Activated CD4-positive, alpha-beta T cell treated with anti-CD3 and anti-CD28 coated beads, Interleukin-2, amount 50 U/mL, for 1 hour (primary cell): ENCODE data around the gene MAS1L.
"Not testable (repeated sequence)": the region's sequence is repeated elsewhere in the genome, so short reads cannot be mapped to it uniquely, and the experiment has no call there.

Experiments
- DNase-seq: peaks from one replicate; pipeline ENCODE4 v3.0.0-alpha.2; 2020

The MAS1L gene

DNA sequence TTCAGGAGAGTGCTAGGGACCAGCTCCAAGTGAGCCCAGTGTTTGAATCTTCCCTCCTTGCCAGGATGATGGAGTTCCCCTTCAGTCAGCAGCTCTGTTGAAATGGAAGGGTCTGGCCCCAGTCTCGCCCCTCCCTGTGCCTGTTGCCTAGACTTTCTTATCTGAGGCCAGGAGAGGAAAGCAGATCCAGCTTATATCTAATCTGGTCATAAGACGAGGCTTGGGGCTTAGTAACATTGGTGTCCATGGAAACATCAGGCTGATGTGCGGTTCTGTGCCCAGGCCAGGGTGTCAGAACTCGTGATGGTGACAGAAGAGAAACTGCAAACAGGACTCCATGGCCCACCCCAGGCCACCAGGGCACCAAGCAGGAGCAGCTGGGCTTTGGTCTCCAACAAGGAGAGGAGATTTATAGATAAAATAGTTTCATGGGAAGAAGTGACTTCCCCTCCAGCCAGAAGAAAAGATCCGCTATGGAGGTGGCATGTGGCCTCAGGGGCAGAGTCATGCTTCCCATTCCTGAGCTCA is 9.8 kb downstream of the MAS1L start:
- DNase-seq: no peak

DNA sequence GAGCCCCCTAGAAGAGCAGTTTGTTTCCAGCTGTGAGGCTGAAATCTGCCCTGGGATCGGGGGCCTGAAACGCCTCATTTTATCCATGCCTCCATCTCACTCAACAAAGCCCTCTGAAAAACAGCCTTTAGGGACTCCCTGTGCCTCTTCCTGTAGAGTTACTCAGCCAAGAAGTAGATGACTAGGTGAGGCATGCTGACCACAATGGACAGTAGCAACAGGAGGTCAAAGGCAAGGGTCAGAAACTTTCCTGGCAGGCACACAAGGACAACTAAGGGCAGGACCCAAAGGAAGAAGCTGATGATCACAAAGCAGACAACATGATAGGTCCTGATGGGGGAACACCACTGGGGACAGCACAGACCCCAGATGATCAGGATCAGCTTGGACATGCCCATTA is 12.8 kb downstream of the MAS1L start:
- no peak for DNase-seq

DNA sequence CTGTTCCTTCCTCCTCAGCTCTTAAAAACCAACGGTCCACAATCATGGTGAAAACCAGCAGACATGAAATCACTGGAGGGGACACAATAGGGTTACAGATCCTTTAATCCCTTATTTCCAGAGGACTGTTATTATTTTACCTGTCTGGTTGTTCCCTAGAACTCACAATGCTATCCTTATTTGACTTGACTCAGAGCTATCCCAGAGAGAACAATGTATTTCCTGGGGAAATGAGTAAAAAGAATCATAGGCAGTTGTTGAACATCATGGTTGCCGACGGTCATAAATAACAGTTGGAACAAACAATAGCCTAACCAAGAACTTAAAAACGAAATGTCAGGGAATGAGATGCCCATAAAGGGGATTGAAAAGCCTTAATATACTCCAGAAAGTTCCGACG is 21.5 kb downstream of the MAS1L start:
- no peak for DNase-seq

DNA sequence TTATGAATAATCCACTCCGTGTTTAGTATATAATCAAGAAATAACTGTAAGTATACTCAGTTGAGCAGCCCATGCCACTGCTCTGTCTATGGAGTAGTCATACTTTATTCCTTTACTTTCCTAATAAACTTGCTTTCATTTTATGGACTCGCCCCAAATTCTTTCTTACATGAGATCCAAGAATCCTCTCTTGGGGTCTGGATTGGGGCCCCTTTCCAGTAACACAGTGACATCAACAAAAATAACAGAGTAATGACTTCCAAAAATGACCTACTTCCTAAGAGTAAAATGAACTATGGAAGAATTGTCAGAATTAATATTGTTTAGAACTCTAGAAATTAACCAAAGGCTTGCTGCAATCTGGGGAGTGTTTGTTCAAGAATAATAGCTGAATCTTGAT is 22.0 kb downstream of the MAS1L start:
- no peak for DNase-seq

DNA sequence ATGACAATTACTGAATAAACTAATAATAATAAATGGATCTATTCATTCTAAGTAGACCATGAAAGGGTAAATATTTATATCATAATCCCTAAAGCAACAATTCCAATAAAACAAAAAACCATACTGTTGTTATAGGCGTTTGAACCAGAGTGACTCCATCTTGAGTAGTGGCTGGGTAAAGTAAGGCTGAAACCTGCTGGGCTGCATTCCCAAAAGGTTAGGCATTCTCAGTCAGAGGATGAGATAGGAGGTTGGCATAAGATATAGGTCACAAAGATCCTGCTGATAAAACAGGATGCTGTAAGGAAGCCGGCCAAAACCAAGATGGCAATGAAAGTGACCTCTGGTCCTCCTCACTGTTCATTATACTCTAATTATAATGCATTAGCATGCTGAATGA is 22.5 kb downstream of the MAS1L start:
- DNase-seq: no peak

DNA sequence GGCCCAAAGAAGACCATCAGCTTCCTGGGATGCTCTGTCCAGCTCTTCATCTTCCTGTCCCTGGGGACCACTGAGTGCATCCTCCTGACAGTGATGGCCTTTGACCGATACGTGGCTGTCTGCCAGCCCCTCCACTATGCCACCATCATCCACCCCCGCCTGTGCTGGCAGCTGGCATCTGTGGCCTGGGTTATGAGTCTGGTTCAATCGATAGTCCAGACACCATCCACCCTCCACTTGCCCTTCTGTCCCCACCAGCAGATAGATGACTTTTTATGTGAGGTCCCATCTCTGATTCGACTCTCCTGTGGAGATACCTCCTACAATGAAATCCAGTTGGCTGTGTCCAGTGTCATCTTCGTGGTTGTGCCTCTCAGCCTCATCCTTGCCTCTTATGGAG is 25.7 kb downstream of the MAS1L start:
- DNase-seq: no peak

DNA sequence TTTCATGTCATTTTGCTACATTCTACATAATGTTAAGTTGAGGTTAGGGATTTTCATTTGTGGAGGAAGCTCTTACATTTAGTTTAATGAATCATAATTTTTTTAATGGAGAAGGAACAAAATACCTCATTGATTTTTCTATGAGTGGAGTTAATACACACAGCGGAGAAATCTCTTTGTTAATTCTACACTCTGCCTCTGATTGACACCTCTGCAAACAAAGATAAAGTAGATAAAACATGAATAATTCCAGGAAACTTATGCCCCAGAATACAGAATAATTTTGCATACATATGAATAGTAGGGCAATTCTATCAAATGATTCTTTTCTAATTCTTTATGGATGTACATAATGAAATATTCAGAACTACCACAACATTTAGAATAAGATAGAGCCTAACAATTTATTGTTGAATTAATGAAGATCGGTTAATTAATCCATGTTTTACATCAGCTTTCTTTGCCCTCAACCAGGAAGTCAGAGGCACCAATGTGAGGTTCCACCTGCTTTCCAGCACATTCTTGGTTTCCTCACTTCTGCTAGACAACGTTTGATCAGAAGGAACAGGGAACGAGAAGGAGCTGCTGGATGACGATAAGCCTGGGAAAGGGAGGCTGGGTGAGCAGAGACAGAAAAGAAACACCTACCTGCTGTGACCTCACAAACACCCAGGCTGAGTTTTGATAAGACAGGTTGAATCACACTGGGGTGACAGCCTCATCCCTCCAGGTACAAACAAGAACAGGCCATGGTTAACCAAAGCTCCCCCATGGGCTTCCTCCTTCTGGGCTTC is 26.5 kb downstream of the MAS1L start:
- DNase-seq: no peak

DNA sequence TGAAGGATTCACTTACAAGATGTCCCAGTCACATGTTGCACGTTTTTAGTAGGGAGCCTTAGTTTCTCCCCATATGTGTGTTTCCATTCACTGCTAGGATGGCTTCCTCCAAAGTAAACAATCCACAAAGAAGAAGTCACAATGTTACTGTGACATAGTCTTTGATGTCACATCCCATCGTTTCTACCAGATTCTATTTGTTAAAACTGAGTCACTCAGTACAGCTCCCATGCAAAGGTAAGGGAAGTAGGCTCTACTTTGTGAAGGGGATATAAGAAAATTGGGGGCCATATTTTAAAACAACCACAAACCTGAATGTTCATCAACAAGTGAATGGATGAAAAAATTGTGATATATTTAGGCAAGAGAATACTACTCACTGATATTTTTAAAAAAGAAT is 30.8 kb downstream of the MAS1L start, which contains the start of the genes OR11A1 and OR2H1:
OR11A1 (minus strand) TSS at position 101 of the 400 bp plus-strand sequence. CDS start 29,430 bp downstream, outside the sequence.
OR2H1 (plus strand) TSS at position 185 of the 400 bp plus-strand sequence. CDS start 4,615 bp downstream, outside the sequence.
- DNase-seq: no peak

DNA sequence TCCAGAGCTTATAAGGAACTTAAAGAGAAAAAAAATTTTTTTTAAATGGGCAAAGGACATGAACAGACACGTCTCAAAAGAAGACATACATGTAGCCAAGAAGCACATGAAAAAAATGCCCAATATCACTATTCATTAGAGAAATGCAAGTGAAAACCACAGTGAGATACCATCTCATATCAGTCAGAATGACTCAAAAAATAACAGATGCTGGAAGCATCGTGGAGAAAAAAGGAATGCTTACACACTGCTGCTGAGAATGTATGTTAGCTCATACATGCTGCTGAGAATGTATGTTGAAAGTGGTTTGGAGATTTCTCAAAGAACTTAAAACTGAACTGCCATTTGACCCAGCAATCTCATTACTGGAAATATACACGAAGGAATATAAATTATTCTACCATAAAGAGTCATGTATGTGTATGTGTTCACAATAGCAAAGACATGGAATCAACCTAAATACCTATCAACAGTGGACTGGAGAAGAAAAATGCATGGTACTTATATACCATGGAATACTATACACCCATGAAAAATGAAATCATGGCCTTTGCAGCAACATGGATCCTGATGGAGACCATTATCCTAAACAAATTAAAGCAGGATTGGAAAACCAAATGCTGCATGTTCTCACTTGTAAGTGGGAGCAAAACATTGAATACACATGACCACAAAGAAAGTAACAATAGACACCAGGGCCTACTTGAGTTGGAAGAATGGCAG is 36.1 kb downstream of the MAS1L start:
- DNase-seq: no peak

DNA sequence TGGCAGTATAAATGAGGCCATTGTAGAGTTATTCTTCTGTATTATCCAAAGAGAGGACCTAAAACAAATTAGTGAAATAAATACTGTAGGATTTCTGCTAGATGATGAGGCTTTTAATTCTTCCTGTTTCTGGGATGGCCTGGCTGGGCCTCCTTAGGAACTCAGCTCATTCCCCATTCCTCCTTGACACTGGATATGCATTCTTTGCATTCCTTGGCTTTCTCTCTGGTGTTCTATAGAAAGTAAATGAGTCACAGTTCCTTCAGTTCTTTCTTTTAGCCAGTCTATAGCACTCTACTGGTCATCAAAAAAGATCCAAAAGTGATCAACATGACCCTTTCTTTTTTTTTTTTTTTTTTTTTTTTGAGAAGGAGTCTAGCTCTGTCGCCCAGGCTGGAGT is 40.1 kb downstream of the MAS1L start:
- no peak for DNase-seq

DNA sequence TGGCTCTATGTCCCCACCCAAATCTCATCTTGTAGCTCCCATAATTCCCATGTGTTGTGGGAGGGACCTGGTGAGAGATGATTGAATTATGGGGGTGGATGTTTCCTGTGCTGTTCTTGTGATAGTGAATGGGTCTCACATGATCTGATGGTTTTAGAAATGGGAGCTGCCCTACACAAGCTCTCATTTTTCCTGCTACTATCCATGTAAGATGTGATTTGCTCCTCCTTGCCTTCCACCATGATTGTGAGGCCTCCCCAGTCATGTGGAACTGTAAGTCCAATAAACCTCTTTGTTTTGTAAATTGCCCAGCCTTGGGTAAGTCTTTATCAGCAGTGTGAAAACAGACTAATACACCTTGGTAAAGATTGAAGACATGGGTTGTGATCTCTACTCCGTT is 43.7 kb downstream of the MAS1L start:
- not testable (repeated sequence) for DNase-seq

DNA sequence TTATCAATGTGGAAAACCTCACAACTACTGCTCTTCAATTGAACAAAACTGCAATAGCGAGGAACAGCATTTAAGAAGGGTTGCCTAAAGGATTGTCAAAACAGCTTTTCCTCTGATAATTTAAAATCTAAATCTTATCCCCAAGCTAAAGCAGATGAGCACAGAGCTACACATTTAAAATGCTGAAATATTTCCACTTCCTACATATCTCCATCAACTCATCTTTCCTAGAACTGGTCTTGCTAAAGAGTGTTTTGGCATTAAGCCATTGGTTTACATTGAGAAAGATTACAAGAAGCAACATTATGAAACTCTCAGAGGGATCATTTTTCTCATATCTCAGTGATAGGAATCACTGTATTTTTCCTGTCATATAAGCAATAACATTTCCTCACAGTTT is 45.0 kb downstream of the MAS1L start:
- no peak for DNase-seq

DNA sequence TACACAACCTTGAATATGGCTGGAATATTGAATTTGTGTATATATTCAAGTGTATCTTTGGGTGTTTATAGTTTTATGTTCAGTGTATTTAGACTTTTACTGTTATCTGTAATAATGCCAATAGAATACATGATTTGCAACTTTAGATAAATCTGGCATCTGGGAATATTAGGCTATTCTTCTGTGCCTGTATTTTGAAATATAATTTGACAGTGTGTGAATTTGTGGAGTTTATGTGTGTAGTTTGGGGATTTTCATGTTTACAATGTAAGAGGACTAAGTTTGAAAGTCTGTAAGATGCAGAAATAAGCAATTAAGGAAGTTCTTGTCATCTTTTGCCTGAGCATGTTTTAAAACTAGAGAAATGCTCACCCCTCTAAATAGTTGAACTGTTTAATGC is 48.8 kb downstream of the MAS1L start, which contains the start of gene OR10C1:
OR10C1 (plus strand) TSS at position 301 of the 400 bp plus-strand sequence. CDS start 710 bp downstream, outside the sequence.
- no peak for DNase-seq

DNA sequence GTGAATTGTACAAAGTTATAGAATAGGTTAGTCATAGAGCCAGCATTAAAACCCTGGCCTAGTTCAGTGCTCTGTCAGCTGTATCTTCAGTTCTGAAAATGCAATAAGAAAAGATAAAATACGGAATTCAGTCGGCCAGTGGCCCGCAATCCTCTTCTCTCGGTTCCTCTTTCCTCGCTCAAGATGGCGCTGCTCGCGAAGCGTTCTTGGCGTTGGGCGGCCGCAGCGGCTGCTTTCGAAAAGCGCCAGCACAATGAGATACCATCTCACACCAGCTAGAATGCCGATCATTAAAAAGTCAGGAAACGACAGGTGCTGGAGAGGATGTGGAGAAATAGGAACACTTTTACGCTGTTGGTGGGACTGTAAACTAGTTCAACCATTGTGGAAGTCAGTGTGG is 51.0 kb downstream of the MAS1L start:
- not testable (repeated sequence) for DNase-seq
